Activated CD8-positive, alpha-beta memory T cell treated with anti-CD3 and anti-CD28 coated beads for 4 hours (primary cell): Measurements from ENCODE around the gene C12orf42.
"Not testable (repeated sequence)": the region's sequence is repeated elsewhere in the genome, so short reads cannot be mapped to it uniquely, and the experiment has no call there.

Source experiments
- DNase-seq, 2 donors: peaks; one replicate each; pipeline ENCODE4 v3.0.0-alpha.2; 2020; ENCODE audit warnings: low read depth in 2 of 2

C12orf42 gene

DNA sequence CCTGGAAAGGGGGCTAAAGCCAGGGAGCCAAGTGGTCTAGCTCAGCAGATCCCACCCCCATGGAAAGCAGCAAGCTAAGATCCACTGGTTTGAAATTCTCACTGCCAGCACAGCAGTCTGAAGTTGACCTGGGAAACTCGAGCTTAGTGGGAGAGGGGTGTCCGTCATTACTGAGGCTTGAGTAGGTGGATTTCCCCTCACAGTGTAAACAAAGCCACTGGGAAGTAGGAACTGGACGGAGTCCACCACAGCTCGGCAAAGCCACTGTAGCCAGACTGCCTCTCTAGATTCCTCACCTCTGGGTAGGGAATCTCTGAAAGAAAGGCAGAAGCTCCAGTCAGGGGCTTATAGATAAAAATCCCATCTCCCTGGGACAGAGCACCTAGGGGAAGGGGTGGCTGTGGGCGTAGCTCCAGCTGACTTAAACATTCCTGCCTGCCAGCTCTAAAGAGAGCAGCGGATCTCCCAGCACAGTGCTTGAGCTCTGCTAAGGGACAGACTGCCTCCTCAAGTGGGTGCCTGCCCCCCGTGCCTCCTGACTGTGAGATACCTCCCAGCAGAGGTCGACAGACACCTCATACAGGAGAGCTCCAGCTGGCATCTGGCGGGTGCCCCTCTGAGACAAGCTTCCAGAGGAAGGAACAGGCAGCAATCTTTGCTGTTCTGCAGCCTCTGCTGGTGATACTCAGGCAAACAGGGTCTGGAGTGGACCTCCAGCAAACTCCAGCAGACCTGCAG, 70.8 kb downstream of the C12orf42 start:
- DNase-seq: not testable (repeated sequence)

DNA sequence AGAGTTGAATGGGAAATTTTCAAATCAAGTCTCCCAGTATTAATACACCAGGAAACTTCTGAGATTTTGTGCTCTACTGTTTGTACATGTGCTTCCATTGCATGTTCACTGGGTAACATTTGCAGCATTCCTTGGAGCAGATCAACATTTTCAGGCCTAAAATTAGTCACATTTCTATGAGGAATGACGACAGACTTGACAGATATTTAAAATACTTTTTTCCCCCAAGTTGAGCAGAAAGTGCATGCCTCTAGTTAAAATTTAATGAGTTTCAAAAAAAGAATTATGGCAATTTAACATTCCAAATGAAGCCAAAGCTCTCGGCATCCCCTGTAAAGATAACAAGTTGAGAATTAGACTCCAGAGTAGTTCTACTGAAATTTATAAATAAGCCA, 72.3 kb downstream of the C12orf42 start:
- no peak for DNase-seq

DNA sequence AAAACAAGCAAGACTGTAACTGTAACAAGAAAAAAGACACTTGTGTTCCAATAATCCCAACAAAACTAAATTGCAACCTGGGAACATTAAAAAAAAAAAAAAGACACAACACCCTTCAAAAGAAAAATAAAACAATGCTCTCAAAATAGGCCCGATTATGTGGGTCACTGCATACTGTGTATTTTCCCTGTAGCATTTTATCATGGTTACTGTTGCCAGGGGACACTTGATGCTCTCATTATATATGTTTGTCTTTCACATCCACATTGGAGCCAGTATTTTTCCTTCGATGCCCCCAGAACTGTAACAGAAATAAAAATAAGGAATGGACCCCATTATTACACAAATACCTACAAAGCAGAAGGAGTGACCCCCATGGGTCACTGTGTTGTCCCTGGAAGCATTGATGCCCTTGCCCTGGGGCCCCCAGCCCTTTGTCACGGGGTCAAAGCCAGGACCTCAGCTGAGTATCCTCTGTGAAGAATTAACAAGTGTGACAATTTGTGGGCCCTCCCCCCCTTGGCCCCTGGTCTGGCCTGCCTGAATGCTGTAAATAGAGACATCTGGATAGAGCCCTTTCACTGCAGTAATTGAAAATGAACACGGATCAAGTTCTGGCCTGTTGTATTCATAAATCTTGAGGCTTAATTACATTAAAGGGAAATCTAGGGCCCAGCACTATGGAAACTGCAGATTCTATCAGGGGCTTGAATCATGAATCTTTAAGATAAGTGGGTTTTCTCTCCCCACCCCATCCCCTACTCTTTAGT, 72.8 kb downstream of the C12orf42 start:
- no peak for DNase-seq

DNA sequence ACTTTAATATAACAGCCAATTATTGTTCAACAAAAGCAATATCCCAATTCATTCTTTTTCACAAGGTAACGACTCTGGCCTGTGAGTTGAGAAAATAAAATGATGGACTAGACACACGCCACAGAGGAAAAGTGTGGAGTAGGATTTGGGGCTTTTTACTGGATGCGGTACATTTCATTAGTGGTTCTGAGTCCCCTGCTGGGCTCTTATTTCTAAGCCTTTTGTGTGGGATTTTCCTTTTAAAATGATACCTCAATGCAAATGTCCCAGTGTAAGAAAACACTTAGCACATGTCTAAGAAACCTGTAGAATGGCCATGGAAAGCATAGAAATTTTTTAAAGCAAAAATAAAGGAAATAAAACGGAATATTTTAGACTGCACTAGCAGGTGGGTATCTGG, 73.4 kb downstream of the C12orf42 start:
- no peak for DNase-seq

DNA sequence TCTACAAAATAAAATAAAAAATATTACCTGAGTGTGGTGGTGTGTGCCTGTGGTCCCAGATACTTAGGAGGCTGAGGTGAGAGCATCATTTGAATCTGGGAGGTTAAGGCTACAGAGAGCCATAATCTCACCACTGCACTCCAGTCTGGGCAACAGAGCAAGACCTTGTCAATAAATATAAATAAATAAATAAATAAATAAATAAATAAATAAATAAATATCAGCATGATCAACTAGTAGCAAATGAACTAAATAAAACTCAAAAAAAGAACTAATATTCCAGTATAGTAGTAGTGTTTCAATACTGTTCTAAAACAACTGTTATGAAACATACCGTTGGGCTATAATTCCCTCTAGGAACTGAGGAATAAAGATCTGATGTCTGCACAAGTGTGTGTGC, 74.4 kb downstream of the C12orf42 start:
- DNase-seq: no peak

DNA sequence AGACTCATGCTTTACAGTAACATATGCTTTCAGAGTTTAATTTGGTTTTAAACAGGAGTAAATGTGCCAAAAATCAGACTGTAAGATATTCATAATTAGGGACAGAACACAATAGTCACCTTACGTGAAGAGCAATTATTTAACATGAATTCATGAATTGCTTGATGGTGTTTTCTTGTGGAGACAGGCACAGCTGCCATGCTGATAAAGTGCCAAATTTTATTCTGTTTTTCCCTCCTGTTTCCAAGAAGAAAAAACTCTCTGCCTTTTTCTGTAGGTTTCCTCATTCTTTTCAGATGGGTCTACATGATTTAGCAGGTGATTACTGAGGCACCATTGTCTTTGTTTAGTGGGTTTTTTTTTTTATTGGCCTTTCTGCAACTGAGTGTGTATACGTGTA, 80.1 kb downstream of the C12orf42 start:
- DNase-seq: no peak

DNA sequence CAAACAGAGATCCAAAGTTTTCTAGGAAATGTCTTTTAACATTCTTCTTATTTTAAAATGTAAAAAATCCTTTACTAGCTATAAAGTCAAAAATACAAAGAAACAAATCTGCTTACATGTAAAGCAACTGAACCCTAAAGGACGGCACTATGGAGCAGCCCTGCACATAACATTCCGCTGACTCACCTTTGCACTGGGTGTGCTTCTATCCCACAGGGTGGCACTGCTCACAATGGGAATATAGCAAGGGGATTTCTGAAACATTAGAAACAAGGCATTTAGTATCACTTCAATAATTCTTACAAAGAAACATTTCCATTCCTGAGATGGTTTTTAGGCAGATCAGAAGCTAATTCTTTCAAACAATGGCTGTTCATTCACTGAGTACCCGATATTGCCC, 94.3 kb downstream of the C12orf42 start:
- no peak for DNase-seq

DNA sequence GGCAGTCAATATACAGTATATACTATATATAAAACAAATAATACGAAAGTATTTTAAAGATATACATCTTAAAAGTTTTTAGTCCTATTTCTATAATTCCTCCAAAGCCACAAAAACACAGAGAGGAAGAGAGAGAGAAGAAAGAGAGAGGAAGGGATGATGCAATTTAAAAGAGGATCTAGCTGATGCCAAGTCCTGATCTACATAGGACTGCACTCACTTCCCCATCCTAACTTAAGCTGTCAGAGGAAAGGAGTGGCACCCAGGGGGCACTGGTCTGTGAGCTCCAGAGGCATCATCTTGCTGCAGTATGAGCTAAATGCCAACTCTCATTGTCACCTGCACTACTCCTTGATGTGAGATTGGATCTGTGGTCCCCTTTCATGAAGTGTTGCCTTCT, 95.8 kb downstream of the C12orf42 start:
- DNase-seq: no peak

DNA sequence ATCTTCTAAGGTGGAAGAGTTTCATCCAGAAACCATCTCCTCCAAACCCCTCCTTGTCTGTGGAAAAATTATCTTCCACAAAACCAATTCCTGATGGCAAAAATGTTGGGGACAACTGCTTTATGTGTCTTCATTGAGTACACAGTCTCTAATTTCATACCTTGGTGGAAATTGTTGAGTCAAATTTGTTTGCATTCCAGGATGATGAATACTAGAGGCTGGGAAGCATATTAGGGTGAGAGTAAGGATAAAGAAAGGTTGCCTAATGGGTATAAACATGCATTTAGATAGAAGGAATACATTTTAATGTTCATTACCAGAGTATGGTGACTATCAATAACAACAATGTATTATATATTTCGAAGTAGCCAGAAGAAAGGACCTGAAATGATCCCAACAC, 98.2 kb downstream of the C12orf42 start:
- DNase-seq: no peak

DNA sequence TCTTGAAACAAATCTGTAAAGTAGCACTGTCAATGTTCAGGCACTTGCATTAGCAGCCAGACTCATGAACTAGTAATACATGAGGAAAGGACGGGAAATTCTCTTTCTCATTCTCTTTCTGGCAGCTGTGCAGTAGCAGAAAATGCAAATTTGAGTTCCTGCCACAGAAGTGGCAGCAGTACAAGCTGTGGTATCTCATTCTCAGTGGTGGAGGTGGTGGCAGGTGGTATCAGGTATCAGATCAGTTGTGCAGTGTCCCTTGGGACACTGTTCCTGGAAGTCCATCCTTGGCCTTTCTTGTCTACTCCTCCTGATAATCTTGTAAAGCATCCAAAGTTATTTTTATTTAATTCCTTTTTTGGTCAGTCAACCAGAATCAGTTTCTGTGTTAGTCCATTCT, 103.0 kb downstream of the C12orf42 start:
- no peak for DNase-seq

DNA sequence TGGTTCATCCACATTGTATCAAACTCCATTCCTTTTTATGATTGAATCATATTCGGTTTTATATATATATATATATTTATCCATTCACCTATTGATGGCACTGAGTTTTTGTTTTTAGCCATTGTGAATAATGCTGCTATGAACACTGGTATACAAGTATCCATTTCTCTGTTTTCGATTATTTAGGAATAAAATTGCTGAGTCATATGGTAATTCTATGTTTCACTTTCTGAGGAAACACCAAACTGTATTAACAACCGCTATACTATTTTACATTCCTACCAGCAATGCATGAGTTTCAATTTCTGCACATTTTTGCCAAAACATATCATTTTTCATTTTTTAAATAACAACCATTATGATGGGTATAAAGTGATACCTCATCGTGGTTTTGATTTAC, 104.7 kb downstream of the C12orf42 start:
- no peak for DNase-seq

DNA sequence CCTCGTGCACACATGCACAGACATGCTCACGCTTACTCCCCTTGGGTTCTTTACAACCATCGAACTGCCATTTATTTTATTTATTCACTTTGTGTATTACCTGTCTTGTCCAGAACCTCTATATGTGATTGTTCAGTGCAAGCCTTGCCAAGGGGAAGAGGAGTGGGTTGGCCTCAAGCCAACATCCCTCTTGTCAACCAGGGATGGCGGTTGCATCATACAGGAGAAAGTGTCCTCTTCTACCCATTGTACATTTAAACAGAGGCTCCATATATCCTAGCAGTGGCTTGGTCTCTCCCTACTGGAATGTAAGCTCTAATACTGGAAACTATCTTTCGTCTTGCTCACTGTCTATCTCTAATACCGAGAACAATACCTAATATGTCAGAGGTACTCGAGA, 108.4 kb downstream of the C12orf42 start:
- no peak for DNase-seq

DNA sequence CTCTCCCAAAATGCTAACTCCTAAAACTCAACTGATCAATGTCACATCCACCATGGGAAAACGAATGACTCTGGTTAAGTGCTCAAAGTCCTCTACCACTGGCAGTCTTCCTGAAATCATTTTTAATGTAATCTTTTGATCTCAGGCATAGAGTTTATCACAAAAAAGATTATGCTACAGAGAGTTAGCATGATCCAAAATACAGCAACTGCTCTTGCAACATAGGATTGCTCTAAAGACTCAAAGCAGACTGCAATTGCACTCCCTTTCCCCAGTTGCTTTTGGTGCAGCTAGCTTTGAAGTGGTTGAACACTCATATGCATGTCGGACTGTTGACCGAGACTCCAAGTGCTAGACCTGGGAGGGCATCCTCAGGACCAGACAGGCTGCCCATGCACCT, 109.3 kb downstream of the C12orf42 start:
- no peak for DNase-seq

DNA sequence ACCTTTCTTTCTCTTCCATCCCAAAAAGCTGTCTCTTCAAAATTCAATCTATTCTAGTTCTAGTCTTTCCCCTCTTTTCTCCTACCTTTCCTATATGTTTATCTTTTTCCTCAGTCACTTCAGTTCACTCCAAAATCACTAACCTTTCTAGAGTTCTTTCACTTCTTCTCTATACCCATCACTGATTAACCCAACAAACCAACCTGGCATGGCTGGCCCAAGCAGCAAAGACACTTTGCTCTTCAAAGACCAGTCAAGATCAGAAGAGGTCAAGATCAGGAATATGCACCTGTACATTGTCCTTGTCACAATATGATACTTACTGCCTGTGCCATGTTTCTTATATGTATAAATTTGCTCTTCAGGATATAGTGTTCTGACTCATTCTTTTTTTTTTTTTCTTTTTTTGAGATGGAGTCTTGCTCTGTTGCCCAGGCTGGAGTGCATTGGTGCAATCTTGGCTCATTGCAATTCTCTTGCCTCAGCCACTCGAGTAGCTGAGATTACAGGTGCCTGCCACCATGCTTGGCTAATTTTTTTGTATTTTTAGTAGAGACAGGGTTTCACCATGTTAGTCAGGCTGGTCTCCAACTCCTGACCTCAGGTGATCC, 112.9 kb downstream of the C12orf42 start:
- no peak for DNase-seq

DNA sequence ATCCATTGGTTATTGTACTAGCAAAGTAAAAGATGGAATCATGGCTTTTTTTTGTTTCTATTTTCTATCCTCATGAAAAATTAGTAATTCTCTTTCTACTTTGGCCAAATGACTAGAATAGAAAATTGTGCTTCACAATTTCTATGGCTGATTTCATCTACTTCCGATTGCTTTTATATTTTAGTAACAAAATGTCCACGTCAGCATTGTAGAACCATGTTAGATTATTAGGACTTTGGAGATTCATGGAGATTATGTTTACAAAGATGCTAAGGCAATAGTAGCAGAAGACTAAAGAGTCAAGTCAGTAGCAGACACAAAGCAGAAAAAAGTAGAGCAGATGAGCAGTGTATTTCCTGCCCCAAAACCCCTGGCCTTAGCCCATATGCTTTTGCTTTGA, 113.6 kb downstream of the C12orf42 start:
- no peak for DNase-seq

DNA sequence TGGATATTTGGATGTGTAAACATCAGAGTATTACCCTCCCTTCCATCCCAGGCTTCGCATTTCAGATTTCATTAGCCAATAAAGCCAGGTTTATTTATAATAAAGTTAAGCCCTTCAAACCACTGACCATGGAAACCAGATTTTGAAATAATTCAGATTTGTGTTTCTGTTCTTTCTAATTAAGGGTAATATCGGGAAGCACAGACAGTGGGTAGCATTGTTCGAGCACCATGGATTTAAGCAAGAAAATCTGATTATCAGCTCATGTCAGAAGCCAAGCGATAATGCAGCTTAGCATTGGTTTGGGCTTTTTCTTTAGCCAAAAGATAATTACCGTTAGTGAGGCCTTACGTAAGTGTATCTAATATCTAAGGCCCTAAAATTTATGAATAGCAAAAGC, 116.1 kb downstream of the C12orf42 start:
- DNase-seq: no peak

DNA sequence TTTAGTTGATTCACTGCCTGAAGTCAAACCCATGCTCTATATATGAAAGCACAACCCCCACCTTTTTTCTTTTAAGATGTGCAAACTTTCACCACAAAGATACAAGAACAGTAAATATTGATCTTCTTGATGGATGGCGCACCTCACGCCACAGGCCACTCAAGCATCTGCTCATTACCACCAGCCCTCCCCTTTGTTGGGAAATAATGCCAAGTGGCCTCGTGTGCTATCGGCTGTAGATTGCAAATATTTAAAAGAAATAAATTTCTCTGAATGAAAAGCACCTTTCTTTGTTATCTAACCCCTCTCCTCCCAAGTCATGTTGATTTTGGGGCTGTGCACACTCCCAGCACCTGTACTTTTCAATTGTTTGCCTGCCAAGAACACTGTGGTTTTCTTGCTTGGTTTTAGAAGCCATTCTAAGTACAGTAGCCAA, 122.7 kb downstream of the C12orf42 start:
- DNase-seq: no peak

DNA sequence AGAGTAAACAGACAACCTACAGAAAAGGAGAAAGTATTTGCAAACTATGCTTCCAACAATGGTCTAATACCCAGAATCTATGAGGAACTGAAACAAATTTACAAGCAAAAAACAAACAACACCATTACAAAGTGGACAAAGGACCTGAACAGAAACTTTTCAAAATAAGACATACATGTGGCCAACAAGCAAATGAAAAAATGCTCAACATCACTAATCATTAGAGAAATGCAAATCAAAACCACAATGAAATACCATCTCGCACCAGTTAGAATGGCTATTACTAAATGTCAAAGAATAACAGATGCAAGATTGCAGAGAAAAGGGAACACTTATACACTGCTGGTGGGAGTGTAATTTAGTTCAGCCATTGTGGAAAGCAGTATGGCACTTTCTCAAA, 125.8 kb downstream of the C12orf42 start:
- no peak for DNase-seq

DNA sequence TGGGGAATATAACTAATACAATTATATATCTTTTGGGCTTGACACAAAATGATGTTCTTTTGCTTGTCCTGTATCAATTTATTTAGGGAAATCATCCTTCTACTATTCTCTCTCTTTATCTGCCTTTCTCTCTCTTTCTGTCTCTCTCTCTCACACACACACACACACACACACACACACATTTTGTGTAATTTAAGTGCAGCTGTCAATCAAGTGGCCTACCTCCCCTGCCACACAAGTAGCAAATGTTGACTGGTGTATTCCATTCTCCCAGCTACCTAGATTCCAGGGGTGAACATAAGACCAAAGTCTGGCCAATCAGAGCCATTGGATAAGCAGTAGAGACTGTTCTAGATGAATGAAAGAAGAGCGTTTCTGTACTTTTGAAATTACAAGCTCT, 127.6 kb downstream of the C12orf42 start:
- DNase-seq: no peak

DNA sequence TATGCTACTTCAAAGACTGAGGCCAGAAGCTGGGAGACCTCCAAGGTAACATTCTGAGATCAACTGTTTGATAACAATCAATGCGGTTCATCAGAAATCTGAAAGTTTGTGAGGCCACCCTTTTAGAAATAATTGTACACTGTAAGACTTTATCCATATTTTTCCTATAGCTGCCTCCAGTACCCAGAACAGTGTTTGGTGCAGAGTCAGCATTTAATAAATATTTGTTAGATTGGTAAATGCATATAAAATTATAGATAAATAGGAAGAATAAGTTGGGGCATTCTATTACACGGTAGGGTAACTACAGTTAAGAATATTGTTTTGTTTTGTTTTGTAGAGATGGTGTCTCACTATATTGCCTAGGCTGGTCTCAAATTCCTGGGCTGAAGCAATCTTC, 141.4 kb downstream of the C12orf42 start:
- no peak for DNase-seq

DNA sequence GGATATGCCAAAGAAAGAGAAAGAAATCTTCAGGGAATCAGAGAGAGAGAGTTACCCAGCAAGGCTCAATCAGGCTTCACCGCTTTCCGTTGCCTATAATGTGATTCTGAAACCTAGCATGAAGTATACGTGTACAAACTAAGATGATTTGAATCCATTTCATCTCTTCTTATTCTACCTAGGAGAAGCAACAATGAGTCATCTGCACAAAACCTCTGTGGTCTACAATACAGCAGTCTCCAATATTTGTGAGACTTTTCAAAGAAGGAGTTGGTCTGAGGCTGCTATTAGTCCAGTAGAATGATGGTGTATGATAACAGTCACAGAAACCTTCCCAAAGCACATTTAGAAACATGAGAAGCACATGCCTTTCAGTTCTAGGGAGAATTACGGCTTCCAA, 141.9 kb downstream of the C12orf42 start:
- no peak for DNase-seq

DNA sequence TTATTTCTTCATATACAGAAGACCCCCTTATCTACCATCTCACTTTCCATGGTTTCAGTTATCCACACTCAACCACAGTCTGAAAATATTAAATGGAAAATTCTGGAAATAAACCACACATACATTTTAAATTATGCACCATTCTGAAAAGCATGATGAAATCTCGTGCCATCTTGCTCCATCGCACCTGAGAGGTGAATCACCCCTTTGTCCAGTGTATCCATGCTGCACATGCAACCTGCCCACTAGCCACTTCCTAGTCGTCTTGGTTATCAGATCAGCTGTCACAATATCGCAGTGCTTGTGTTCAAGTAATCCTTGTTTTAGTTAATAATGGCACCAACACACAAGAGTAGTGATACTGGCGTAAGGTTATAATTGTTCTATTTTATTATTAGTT, 145.7 kb downstream of the C12orf42 start:
- DNase-seq: no peak

DNA sequence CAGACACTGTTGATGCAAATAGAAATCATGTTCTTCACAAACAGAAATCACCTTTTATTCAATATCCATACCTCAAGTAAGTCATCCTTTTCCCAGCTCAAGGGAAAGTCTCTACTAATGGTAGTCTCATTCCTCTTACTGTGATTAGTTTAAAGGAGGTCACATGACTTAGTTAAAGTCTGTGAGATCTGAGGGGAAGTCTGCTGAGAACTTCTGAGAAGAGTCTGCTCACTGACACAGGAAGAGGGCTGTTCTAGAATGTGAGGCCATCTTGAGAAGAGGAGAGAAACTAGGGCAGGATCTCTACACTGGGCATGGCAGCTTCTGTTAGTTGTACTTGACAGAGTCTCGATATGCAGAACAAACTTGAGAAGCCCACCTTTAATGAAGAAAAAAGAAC, 146.8 kb downstream of the C12orf42 start:
- DNase-seq: no peak
